Endothelial cell of umbilical vein (primary cell): ENCODE data around the gene CDH23. TPM values are rescaled to one million over a fixed set of nuclear protein-coding genes. Genes with fewer than 3 reads are reported as not detected.

Experiments
- BruUV-seq: library from RNA; stranded (reverse); fragments of 400-500 nt; replicated peaks from 2 replicates; lab custom pipeline; 2021; lab: Mats Ljungman, UMichigan
- CTCF ChIA-PET: fragments of 300-600, 350-600 bp; sonication (Branson Sonifier 250); formaldehyde crosslinking; loops from one replicate; lab custom pipeline; 2021; ENCODE audit warnings: antibody characterized with exemption, inconsistent platforms; lab: Charles Lee
- POLR2A ChIA-PET: fragments of 300-600, 350-600 bp; sonication (Branson Sonifier 250); formaldehyde crosslinking; loops from one replicate; lab custom pipeline; 2021; ENCODE audit warnings: antibody characterized with exemption, inconsistent platforms; lab: Charles Lee
- DNase-seq: peaks from one replicate; pipeline ENCODE4 v3.0.0-alpha.2; 2011; ENCODE audit warnings: low read depth, low spot score
- FAIRE-seq: peaks from 2 replicates; lab custom pipeline; 2011; peaks lifted over from hg19 to GRCh38; lab: Jason Lieb, UNC
- H2AFZ ChIP-seq: 2 replicates; pipeline ENCODE4 v1.6.0; 2012; ENCODE audit warnings: low read depth, low read length, control low read depth, inconsistent platforms
- H3K27ac ChIP-seq: 2 replicates; pipeline ENCODE4 v1.5.1; 2011; ENCODE audit warnings: low read depth, mild to moderate bottlenecking, control low read depth, low read length, moderate library complexity; ENCODE audit not compliant: insufficient read depth
- H3K27me3 ChIP-seq, 2 experiments: 2 replicates each; pipeline versions ENCODE4 v1.6.0 to v1.6.1; 2011; ENCODE audit warnings: low read length in 2 of 2, mixed read lengths in 1 of 2; ENCODE audit not compliant: control insufficient read depth in 2 of 2, insufficient read depth in 2 of 2
- H3K36me3 ChIP-seq, 2 experiments: 2 replicates in 1 of 2; 3 replicates in 1 of 2; pipeline ENCODE4 v1.5.1; 2011; ENCODE audit warnings: low read length in 2 of 2, mild to moderate bottlenecking in 1 of 2, moderate library complexity in 1 of 2; ENCODE audit not compliant: control insufficient read depth in 2 of 2, insufficient read depth in 2 of 2; ENCODE audit errors: extremely low read depth in 1 of 2
- H3K4me1 ChIP-seq: 3 replicates; pipeline ENCODE4 v1.5.1; 2011; ENCODE audit warnings: mild to moderate bottlenecking, low read length; ENCODE audit not compliant: control insufficient read depth, insufficient read depth; ENCODE audit errors: extremely low read depth
- H3K4me2 ChIP-seq: 2 replicates; pipeline ENCODE4 v1.6.1; 2011; ENCODE audit warnings: low read length, control low read depth, mixed read lengths; ENCODE audit not compliant: insufficient read depth
- H3K4me3 ChIP-seq, 3 experiments: fragments of 200-600 bp in 1 of 3; sonication (generic), shearing (Covaris generic) in 1 of 3; replicated peaks in 1 of 3; 2 replicates each; pipeline ENCODE4 v1.5.1; 2011 to 2016; ENCODE audit warnings: control low read depth in 3 of 3, low read length in 3 of 3, mild to moderate bottlenecking in 2 of 3, inconsistent platforms in 1 of 3, low read depth in 1 of 3, moderate library complexity in 1 of 3; ENCODE audit not compliant: insufficient read depth in 1 of 3
- H3K79me2 ChIP-seq: 2 replicates; pipeline ENCODE4 v1.6.0; 2012; ENCODE audit warnings: low read length, inconsistent platforms; ENCODE audit not compliant: control insufficient read depth, insufficient read depth
- H3K9ac ChIP-seq: replicated peaks from 2 replicates; pipeline ENCODE3; 2011; ENCODE audit warnings: low read length, control low read depth; ENCODE audit not compliant: insufficient read depth; ENCODE audit errors: extremely low read depth
- H3K9me1 ChIP-seq: replicated peaks from 3 replicates; pipeline ENCODE4 v1.6.0; 2011; ENCODE audit warnings: mild to moderate bottlenecking, low read length; ENCODE audit not compliant: control insufficient read depth, insufficient read depth; ENCODE audit errors: extremely low read depth
- H3K9me3 ChIP-seq: replicated peaks from 2 replicates; pipeline ENCODE4 v1.5.1; 2012; ENCODE audit warnings: low read length, inconsistent platforms; ENCODE audit not compliant: control insufficient read depth, insufficient read depth
- H4K20me1 ChIP-seq: replicated peaks from 2 replicates; pipeline ENCODE3; 2011; ENCODE audit warnings: mild to moderate bottlenecking, low read length; ENCODE audit not compliant: control insufficient read depth, insufficient read depth; ENCODE audit errors: extremely low read depth
- CTCF ChIP-seq, 2 donors: IDR thresholded peaks; 1 replicate in 1 of 2; 2 replicates in 1 of 2; pipeline ENCODE4 v1.5.1; 2011; ENCODE audit warnings: low read length in 2 of 2, mild to moderate bottlenecking in 2 of 2, moderate library complexity in 2 of 2, control low read depth in 1 of 2, inconsistent platforms in 1 of 2, low read depth in 1 of 2; ENCODE audit not compliant: insufficient read depth in 1 of 2; ENCODE audit errors: extremely low read depth in 1 of 2
- EZH2 ChIP-seq: IDR thresholded peaks from 2 replicates; pipeline ENCODE4 v1.6.1; 2012; ENCODE audit warnings: borderline replicate concordance, low read depth, mild to moderate bottlenecking, moderate library complexity, low read length, inconsistent platforms; ENCODE audit not compliant: severe bottlenecking
- FOS ChIP-seq: IDR thresholded peaks from 2 replicates; pipeline ENCODE4 v1.6.1; 2011; ENCODE audit warnings: mild to moderate bottlenecking, low read length, moderate library complexity, borderline replicate concordance; ENCODE audit not compliant: insufficient read depth
- GATA2 ChIP-seq: IDR thresholded peaks from 2 replicates; pipeline ENCODE4 v1.7.0; 2011; ENCODE audit warnings: low read depth, mild to moderate bottlenecking, moderate library complexity, mixed read lengths, low read length; ENCODE audit not compliant: insufficient read length, insufficient read depth
- JUN ChIP-seq: IDR thresholded peaks from 2 replicates; pipeline ENCODE4 v1.6.1; 2011; ENCODE audit warnings: borderline replicate concordance, low read depth; ENCODE audit not compliant: insufficient read length, insufficient read depth
- MAX ChIP-seq: IDR thresholded peaks from 2 replicates; pipeline ENCODE4 v1.6.1; 2011; ENCODE audit not compliant: insufficient read depth, insufficient read length
- MYC ChIP-seq: IDR thresholded peaks from one replicate; pipeline ENCODE4 v1.6.1; 2011; ENCODE audit warnings: mild to moderate bottlenecking, low read depth, low read length
- POLR2A ChIP-seq: IDR thresholded peaks from 2 replicates; pipeline ENCODE4 v1.6.1; 2012; ENCODE audit warnings: low read depth, mild to moderate bottlenecking, control low read depth, low read length
- POLR2AphosphoS5 ChIP-seq: IDR thresholded peaks from 2 replicates; pipeline ENCODE4 v1.6.1; 2012; ENCODE audit warnings: low read depth, mild to moderate bottlenecking, control low read depth, low read length, moderate library complexity; ENCODE audit not compliant: insufficient read depth
- dilution Hi-C: fragments of 300-500 bp; cut with MboI; formaldehyde crosslinking; loops from one replicate; pipeline ENCODE4 v1.15.0; 2019; ENCODE audit warnings: low sequenced_read_pairs; ENCODE audit not compliant: extremely low pct_ligation_motif_present
- intact Hi-C: fragments of 100-400 bp; cut with micrococcal nuclease; formaldehyde crosslinking; loops from one replicate; pipeline ENCODE4 v1.10.0; 2022
- polyA plus RNA-seq, 4 experiments: library from polyadenylated mRNA; depleted of rRNA in 3 of 4; stranded (reverse) in 3 of 4; unstranded in 1 of 4; fragments of >200 nt; gene quantifications; 2 replicates each; pipeline versions ENCODE4 v1.2.1 to v1.2.3, GENCODE V29; 2011 to 2012; ENCODE audit warnings: missing spikeins in 1 of 4
- total RNA-seq: library from RNA; stranded (reverse); gene quantifications from 2 replicates; pipeline ENCODE4 v1.2.3, GENCODE V29; 2021

CDH23 gene
- total and polyA plus RNA-seq, 2 donors (not counting 3 experiments of a cell fraction or from before 2014, with no cell fraction given), result not detected

GRCh38 chr10:71534568-71535194 lies 138.0 kb downstream of the CDH23 start:
- H3K27ac ChIP-seq, result no peak overlapping the region
- POLR2A ChIA-PET, result no interaction called here
- H3K4me3 ChIP-seq, result no peak overlapping the region
- H3K79me2 ChIP-seq, result no peaks in the 10 kb centered on the region
- no peak for DNase-seq
- H3K4me2 ChIP-seq, result no peak overlapping the region
- no peak overlapping the region for H2AFZ ChIP-seq
- CTCF ChIA-PET, result no interaction called here
- no TSS peak for BruUV-seq
- no peaks in the 10 kb centered on the region for H3K9me1 ChIP-seq
- no peaks in the 10 kb centered on the region for H3K9me3 ChIP-seq
- dilution Hi-C loops (no loop called here), intact Hi-C loops (no loop called here)
- TF ChIP-seq MAX, result no peak
- no peak for TF ChIP-seq POLR2AphosphoS5
- TF ChIP-seq POLR2A, result no peak
- no peak for TF ChIP-seq FOS
- no peak for TF ChIP-seq MYC
- no peak for TF ChIP-seq GATA2
- no peak for TF ChIP-seq EZH2
- TF ChIP-seq JUN, result no peak
- no peak for TF ChIP-seq CTCF (IDR thresholded peaks at IDR 0.05; ENCODE audit: extremely low read depth in 1 of 2, insufficient read depth in 1 of 2, low read depth in 1 of 2, low read length in 2 of 2)
- peaks cover 0 to 3% of the 10 kb centered on the region in 2 experiments for H3K27me3 ChIP-seq
- H4K20me1 ChIP-seq, result no peaks in the 10 kb centered on the region
- no peaks in the 10 kb centered on the region for H3K4me1 ChIP-seq
- no peaks in the 10 kb centered on the region for H3K36me3 ChIP-seq
- no peak for FAIRE-seq
- H3K9ac ChIP-seq, result no peak overlapping the region
